Astrocyte (in vitro differentiated cells and primary cell): Measurements from ENCODE around the gene COMMD7. TPM values are rescaled to one million over a fixed set of nuclear protein-coding genes. Genes with fewer than 3 reads are reported as not detected.
A peak's percentile ranks its signal among the peaks of the same experiment; 100 is the strongest.
"Not testable (repeated sequence)": the region's sequence is repeated elsewhere in the genome, so short reads cannot be mapped to it uniquely, and the experiment has no call there.

Experiments
- DNase-seq: peaks from one replicate; pipeline ENCODE4 v3.0.0-alpha.2; 2010; ENCODE audit warnings: low read depth
- FAIRE-seq: peaks from 2 replicates; lab custom pipeline; 2011; peaks lifted over from hg19 to GRCh38; lab: Jason Lieb, UNC
- H2AFZ ChIP-seq: 2 replicates; pipeline ENCODE4 v1.6.0; 2012; ENCODE audit warnings: low read depth, low read length, inconsistent platforms
- H3K27ac ChIP-seq: 2 replicates; pipeline ENCODE4 v1.5.1; 2011; ENCODE audit warnings: low read depth, low read length, inconsistent platforms
- H3K27me3 ChIP-seq: 2 replicates; pipeline ENCODE4 v1.6.0; 2011; ENCODE audit warnings: low read length, inconsistent platforms; ENCODE audit not compliant: insufficient read depth
- H3K36me3 ChIP-seq: 2 replicates; pipeline ENCODE4 v1.5.1; 2011; ENCODE audit warnings: low read length, inconsistent platforms; ENCODE audit not compliant: insufficient read depth
- H3K4me1 ChIP-seq: 2 replicates; pipeline ENCODE4 v1.5.1; 2011; ENCODE audit warnings: low read length, inconsistent platforms; ENCODE audit not compliant: insufficient read depth
- H3K4me2 ChIP-seq: 2 replicates; pipeline ENCODE4 v1.6.0; 2012; ENCODE audit warnings: low read length, inconsistent platforms
- H3K4me3 ChIP-seq: 2 replicates; pipeline ENCODE4 v1.5.1; 2011; ENCODE audit warnings: low read depth, mild to moderate bottlenecking, low read length, inconsistent platforms; ENCODE audit not compliant: insufficient read depth
- H3K79me2 ChIP-seq: 2 replicates; pipeline ENCODE4 v1.6.0; 2012; ENCODE audit warnings: mild to moderate bottlenecking, low read length, inconsistent platforms; ENCODE audit not compliant: insufficient read depth
- H3K9ac ChIP-seq: 2 replicates; pipeline ENCODE4 v1.6.0; 2012; ENCODE audit warnings: mild to moderate bottlenecking, low read length, inconsistent platforms
- H3K9me3 ChIP-seq: 2 replicates; pipeline ENCODE4 v1.5.1; 2012; ENCODE audit warnings: low read depth, mild to moderate bottlenecking, low read length, inconsistent platforms; ENCODE audit not compliant: insufficient read depth
- H4K20me1 ChIP-seq: 2 replicates; pipeline ENCODE4 v1.6.0; 2012; ENCODE audit warnings: low read length, inconsistent platforms; ENCODE audit not compliant: insufficient read depth
- H3K27ac Mint-ChIP-seq: one replicate; pipeline ENCODE4 v1.8.0; 2021; ENCODE audit warnings: mild to moderate bottlenecking, mixed read lengths; ENCODE audit not compliant: unreplicated experiment
- H3K27me3 Mint-ChIP-seq: one replicate; pipeline ENCODE4 v1.8.0; 2021; ENCODE audit warnings: low read depth, mixed read lengths; ENCODE audit not compliant: unreplicated experiment
- H3K36me3 Mint-ChIP-seq: one replicate; pipeline ENCODE4 v1.8.0; 2021; ENCODE audit warnings: low read depth, mixed read lengths; ENCODE audit not compliant: unreplicated experiment
- H3K4me1 Mint-ChIP-seq: one replicate; pipeline ENCODE4 v1.8.0; 2021; ENCODE audit warnings: low read depth, mixed read lengths; ENCODE audit not compliant: unreplicated experiment
- H3K4me3 Mint-ChIP-seq: one replicate; pipeline ENCODE4 v1.8.0; 2021; ENCODE audit warnings: mild to moderate bottlenecking, moderate library complexity, mixed read lengths; ENCODE audit not compliant: unreplicated experiment
- H3K9me3 Mint-ChIP-seq: one replicate; pipeline ENCODE4 v1.8.0; 2021; ENCODE audit warnings: mild to moderate bottlenecking, mixed read lengths; ENCODE audit not compliant: unreplicated experiment
- EZH2 ChIP-seq: IDR thresholded peaks from 2 replicates; pipeline ENCODE4 v1.6.1; 2012; ENCODE audit warnings: mild to moderate bottlenecking, low read length, inconsistent platforms; ENCODE audit not compliant: insufficient read depth
- total RNA-seq: library from RNA; stranded (reverse); gene quantifications from 2 replicates; pipeline ENCODE4 v1.2.1, GENCODE V29; 2021
- TF ChIP-seq, protein P1 (sequence below): IDR thresholded peaks from 2 replicates; pipeline ENCODE4 v1.5.1; 2011; ENCODE audit warnings: low read depth, mild to moderate bottlenecking, inconsistent platforms, low read length, moderate library complexity; ENCODE audit not compliant: insufficient read depth

COMMD7 gene
- total RNA-seq, 1 donor from 2014 or later, result 38.9 TPM

GRCh38 chr20:32728435-32728834 is 14.8 kb downstream of the COMMD7 start:
- H2AFZ ChIP-seq, H3K9me3 ChIP-seq, H3K36me3 ChIP-seq, DNase-seq, H3K9me3 Mint-ChIP-seq, H3K27me3 ChIP-seq, H3K36me3 Mint-ChIP-seq, H3K4me3 ChIP-seq, FAIRE-seq, H3K27me3 Mint-ChIP-seq, H3K4me3 Mint-ChIP-seq, H4K20me1 ChIP-seq: not testable (repeated sequence)
- Histone ChIP-seq H3K79me2 (peaks cover 11% of the 10 kb centered on the region), H3K9ac (peak overlapping the region; percentile 44), H3K4me1 (peaks cover 24% of the 10 kb centered on the region), H3K27ac (peak overlapping the region; percentile 63), H3K4me2 (peak overlapping the region; percentile 57)
- Mint-ChIP-seq H3K27ac (peak overlapping the region; percentile 95), H3K4me1 (peaks cover 22% of the 10 kb centered on the region)

GRCh38 chr20:32727683-32728082 is 15.6 kb downstream of the COMMD7 start:
- TF ChIP-seq, protein P1, sequence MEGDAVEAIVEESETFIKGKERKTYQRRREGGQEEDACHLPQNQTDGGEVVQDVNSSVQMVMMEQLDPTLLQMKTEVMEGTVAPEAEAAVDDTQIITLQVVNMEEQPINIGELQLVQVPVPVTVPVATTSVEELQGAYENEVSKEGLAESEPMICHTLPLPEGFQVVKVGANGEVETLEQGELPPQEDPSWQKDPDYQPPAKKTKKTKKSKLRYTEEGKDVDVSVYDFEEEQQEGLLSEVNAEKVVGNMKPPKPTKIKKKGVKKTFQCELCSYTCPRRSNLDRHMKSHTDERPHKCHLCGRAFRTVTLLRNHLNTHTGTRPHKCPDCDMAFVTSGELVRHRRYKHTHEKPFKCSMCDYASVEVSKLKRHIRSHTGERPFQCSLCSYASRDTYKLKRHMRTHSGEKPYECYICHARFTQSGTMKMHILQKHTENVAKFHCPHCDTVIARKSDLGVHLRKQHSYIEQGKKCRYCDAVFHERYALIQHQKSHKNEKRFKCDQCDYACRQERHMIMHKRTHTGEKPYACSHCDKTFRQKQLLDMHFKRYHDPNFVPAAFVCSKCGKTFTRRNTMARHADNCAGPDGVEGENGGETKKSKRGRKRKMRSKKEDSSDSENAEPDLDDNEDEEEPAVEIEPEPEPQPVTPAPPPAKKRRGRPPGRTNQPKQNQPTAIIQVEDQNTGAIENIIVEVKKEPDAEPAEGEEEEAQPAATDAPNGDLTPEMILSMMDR, result no peak
- TF ChIP-seq EZH2, result no peak
- peaks cover 3% of the 10 kb centered on the region for H3K36me3 Mint-ChIP-seq

GRCh38 chr20:32718749-32719348 is 24.4 kb downstream of the COMMD7 start:
- FAIRE-seq (no peak), DNase-seq (no peak)
- Mint-ChIP-seq H3K9me3 (no peaks in the 10 kb centered on the region), H3K27ac (no peak overlapping the region), H3K36me3 (peaks cover 5% of the 10 kb centered on the region), H3K27me3 (no peaks in the 10 kb centered on the region), H3K4me3 (no peak overlapping the region), H3K4me1 (no peaks in the 10 kb centered on the region)
- H3K79me2 ChIP-seq, result no peaks in the 10 kb centered on the region
- H3K36me3 ChIP-seq, result peaks cover 2% of the 10 kb centered on the region
- no peak overlapping the region for H3K4me2 ChIP-seq
- no peaks in the 10 kb centered on the region for H3K27me3 ChIP-seq
- H4K20me1 ChIP-seq, result peaks cover 6% of the 10 kb centered on the region
- no peak overlapping the region for H3K9ac ChIP-seq
- H3K4me1 ChIP-seq, result no peaks in the 10 kb centered on the region
- no peak overlapping the region for H3K27ac ChIP-seq
- TF ChIP-seq, protein P1, result no peak
- TF ChIP-seq EZH2, result no peak
- H2AFZ ChIP-seq, result no peak overlapping the region
- no peak overlapping the region for H3K4me3 ChIP-seq
- no peaks in the 10 kb centered on the region for H3K9me3 ChIP-seq

More at GRCh38 chr20:32727683-32728082, 15.6 kb downstream of the COMMD7 start:
- H3K4me3 Mint-ChIP-seq, result no peak overlapping the region
- peaks cover 22% of the 10 kb centered on the region for H3K4me1 Mint-ChIP-seq
- H3K27ac Mint-ChIP-seq, result peak overlapping the region; percentile 95
- Histone ChIP-seq H3K79me2 (peaks cover 11% of the 10 kb centered on the region), H3K4me1 (peaks cover 24% of the 10 kb centered on the region), H3K36me3 (peaks cover 3% of the 10 kb centered on the region), H3K4me2 (peak overlapping the region; percentile 57), H3K9me3 (no peaks in the 10 kb centered on the region), H3K27ac (peak overlapping the region; percentile 63), H3K9ac (peak overlapping the region; percentile 44), H2AFZ (no peak overlapping the region), H4K20me1 (peaks cover 7% of the 10 kb centered on the region), H3K4me3 (no peak overlapping the region), H3K27me3 (no peaks in the 10 kb centered on the region)
- no peaks in the 10 kb centered on the region for H3K27me3 Mint-ChIP-seq
- peak; percentile 97 for DNase-seq
- no peaks in the 10 kb centered on the region for H3K9me3 Mint-ChIP-seq
- FAIRE-seq, result no peak
